Panc1 (cell line): ENCODE data around the gene DHCR7. TPM values are rescaled to one million over a fixed set of nuclear protein-coding genes. Genes with fewer than 3 reads are reported as not detected.

ENCODE experiments used
- ATAC-seq: fragments of 200-7000 bp; cut with Tn5 transposase; 2 replicates; pipeline ENCODE4 v1.9.1; 2020; ENCODE audit warnings: mild to moderate bottlenecking, moderate library complexity
- BruUV-seq: library from RNA; stranded (reverse); fragments of 400-500 nt; replicated peaks from 2 replicates; lab custom pipeline; 2021; lab: Mats Ljungman, UMichigan
- CTCF ChIA-PET: fragments of 300-600 bp; sonication (Branson Sonifier 250); formaldehyde crosslinking; loops from one replicate; lab custom pipeline; 2022; ENCODE audit warnings: antibody characterized with exemption; lab: Charles Lee
- POLR2A ChIA-PET: fragments of 300-600 bp; sonication (Branson Sonifier 250); formaldehyde crosslinking; loops from one replicate; lab custom pipeline; 2022; ENCODE audit warnings: antibody characterized with exemption; lab: Charles Lee
- DNase-seq: peaks from one replicate; pipeline ENCODE4 v3.0.0-alpha.2; 2010; ENCODE audit warnings: low read depth, low spot score
- H3K27ac ChIP-seq: 2 replicates; pipeline ENCODE4 v1.5.1; 2011; ENCODE audit warnings: mild to moderate bottlenecking, low read length, inconsistent platforms
- H3K27me3 ChIP-seq: fragments of 200-500 bp; sonication (Bioruptor generic); 2 replicates; pipeline ENCODE4 v1.6.0; 2014; ENCODE audit warnings: low read length, inconsistent platforms; ENCODE audit not compliant: control insufficient read depth, insufficient read depth
- H3K36me3 ChIP-seq: fragments of 200-500 bp; sonication (Bioruptor generic); 2 replicates; pipeline ENCODE4 v1.5.1; 2014; ENCODE audit warnings: inconsistent platforms, mild to moderate bottlenecking, low read length, moderate library complexity; ENCODE audit not compliant: control insufficient read depth, insufficient read depth
- H3K4me1 ChIP-seq: 2 replicates; pipeline ENCODE4 v1.5.1; 2011; ENCODE audit warnings: inconsistent platforms, mild to moderate bottlenecking, low read length, moderate library complexity; ENCODE audit not compliant: control insufficient read depth, insufficient read depth
- H3K4me3 ChIP-seq, 2 experiments: 2 replicates each; pipeline ENCODE4 v1.5.1; 2011 to 2012; ENCODE audit warnings: low read depth in 2 of 2, low read length in 2 of 2, mild to moderate bottlenecking in 2 of 2, inconsistent platforms in 1 of 2, moderate library complexity in 1 of 2
- H3K9me3 ChIP-seq: fragments of 200-500 bp; sonication (Bioruptor generic); 2 replicates; pipeline ENCODE4 v1.5.1; 2014; ENCODE audit warnings: low read depth, mild to moderate bottlenecking, inconsistent platforms, low read length, moderate library complexity; ENCODE audit not compliant: control insufficient read depth, insufficient read depth
- POLR2AphosphoS5 ChIP-seq: IDR thresholded peaks from 2 replicates; pipeline ENCODE4 v1.6.1; 2012; ENCODE audit warnings: mild to moderate bottlenecking, low read depth, low read length, moderate library complexity
- SIN3A ChIP-seq: IDR thresholded peaks from 2 replicates; pipeline ENCODE4 v1.6.1; 2012; ENCODE audit warnings: low read depth, mild to moderate bottlenecking, low read length, moderate library complexity, borderline replicate concordance; ENCODE audit not compliant: insufficient read depth
- TCF7L2 ChIP-seq: IDR thresholded peaks from 2 replicates; pipeline ENCODE4 v1.6.1; 2011; ENCODE audit warnings: mild to moderate bottlenecking, low read depth, low read length, inconsistent platforms
- in situ Hi-C: cut with HindIII; loops from 2 replicates; pipeline ENCODE4 v1.10.0; 2016; ENCODE audit warnings: low sequenced_read_pairs, low pct_unique_long_range_greater_than_20kb
- intact Hi-C: fragments of 100-400 bp; cut with micrococcal nuclease; formaldehyde crosslinking; loops from one replicate; pipeline ENCODE4 v1.10.0; 2022; ENCODE audit not compliant: unreplicated experiment
- total RNA-seq: library from RNA; stranded (reverse); gene quantifications from one replicate; pipeline ENCODE4 v1.2.1, GENCODE V29; 2021; ENCODE audit not compliant: unreplicated experiment
- TF ChIP-seq, protein P1 (sequence below), 2 experiments: IDR thresholded peaks; 2 replicates each; pipeline ENCODE4 v1.6.1; 2011 to 2012; ENCODE audit warnings: low read depth in 2 of 2, control low read depth in 1 of 2, low read length in 1 of 2, mild to moderate bottlenecking in 1 of 2, moderate library complexity in 1 of 2; ENCODE audit not compliant: insufficient read depth in 1 of 2
- TF ChIP-seq, protein P2 (sequence below): fragments of 450-650 bp; IDR thresholded peaks from 2 replicates; pipeline ENCODE4 v1.5.1; 2017; ENCODE audit warnings: mild to moderate bottlenecking

DHCR7 gene
- total RNA-seq, 1 experiment from 2014 or later: 356 TPM

DNA sequence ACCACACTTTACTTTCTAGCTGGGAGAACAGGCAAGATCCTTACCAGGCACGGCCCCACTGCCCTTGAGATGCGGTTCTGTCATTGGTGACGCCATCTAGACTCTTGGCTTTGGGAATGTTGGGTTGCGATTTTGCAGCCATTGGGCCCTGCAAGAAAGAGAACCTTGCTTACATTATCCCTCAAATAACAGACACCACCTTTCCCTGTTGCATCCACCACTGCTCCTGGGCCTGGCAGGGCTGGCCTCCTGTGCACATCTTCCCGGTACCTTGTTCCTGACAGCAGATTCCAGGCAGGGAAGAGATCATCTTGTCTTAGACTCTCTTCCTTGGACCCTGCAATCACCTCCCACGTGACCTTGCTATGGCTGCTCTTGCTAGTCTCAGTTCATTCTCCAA is 3.4 kb downstream of the DHCR7 start:
- H3K27me3 ChIP-seq: no peaks in the 10 kb centered on the region
- TF ChIP-seq SIN3A (no peak), POLR2AphosphoS5 (no peak), TCF7L2 (no peak)
- TF ChIP-seq, protein P1, sequence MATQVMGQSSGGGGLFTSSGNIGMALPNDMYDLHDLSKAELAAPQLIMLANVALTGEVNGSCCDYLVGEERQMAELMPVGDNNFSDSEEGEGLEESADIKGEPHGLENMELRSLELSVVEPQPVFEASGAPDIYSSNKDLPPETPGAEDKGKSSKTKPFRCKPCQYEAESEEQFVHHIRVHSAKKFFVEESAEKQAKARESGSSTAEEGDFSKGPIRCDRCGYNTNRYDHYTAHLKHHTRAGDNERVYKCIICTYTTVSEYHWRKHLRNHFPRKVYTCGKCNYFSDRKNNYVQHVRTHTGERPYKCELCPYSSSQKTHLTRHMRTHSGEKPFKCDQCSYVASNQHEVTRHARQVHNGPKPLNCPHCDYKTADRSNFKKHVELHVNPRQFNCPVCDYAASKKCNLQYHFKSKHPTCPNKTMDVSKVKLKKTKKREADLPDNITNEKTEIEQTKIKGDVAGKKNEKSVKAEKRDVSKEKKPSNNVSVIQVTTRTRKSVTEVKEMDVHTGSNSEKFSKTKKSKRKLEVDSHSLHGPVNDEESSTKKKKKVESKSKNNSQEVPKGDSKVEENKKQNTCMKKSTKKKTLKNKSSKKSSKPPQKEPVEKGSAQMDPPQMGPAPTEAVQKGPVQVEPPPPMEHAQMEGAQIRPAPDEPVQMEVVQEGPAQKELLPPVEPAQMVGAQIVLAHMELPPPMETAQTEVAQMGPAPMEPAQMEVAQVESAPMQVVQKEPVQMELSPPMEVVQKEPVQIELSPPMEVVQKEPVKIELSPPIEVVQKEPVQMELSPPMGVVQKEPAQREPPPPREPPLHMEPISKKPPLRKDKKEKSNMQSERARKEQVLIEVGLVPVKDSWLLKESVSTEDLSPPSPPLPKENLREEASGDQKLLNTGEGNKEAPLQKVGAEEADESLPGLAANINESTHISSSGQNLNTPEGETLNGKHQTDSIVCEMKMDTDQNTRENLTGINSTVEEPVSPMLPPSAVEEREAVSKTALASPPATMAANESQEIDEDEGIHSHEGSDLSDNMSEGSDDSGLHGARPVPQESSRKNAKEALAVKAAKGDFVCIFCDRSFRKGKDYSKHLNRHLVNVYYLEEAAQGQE (IDR thresholded peaks at IDR 0.05; ENCODE audit: insufficient read depth in 1 of 2, low read depth in 2 of 2, low read length in 1 of 2): no peak
- TF ChIP-seq, protein P2, sequence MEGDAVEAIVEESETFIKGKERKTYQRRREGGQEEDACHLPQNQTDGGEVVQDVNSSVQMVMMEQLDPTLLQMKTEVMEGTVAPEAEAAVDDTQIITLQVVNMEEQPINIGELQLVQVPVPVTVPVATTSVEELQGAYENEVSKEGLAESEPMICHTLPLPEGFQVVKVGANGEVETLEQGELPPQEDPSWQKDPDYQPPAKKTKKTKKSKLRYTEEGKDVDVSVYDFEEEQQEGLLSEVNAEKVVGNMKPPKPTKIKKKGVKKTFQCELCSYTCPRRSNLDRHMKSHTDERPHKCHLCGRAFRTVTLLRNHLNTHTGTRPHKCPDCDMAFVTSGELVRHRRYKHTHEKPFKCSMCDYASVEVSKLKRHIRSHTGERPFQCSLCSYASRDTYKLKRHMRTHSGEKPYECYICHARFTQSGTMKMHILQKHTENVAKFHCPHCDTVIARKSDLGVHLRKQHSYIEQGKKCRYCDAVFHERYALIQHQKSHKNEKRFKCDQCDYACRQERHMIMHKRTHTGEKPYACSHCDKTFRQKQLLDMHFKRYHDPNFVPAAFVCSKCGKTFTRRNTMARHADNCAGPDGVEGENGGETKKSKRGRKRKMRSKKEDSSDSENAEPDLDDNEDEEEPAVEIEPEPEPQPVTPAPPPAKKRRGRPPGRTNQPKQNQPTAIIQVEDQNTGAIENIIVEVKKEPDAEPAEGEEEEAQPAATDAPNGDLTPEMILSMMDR: no peak
- H3K4me1 ChIP-seq: peaks cover 7% of the 10 kb centered on the region
- H3K4me3 ChIP-seq: no peak overlapping the region
- POLR2A ChIA-PET: no interaction called here
- H3K36me3 ChIP-seq: peaks cover 2% of the 10 kb centered on the region
- DNase-seq (no peak), ATAC-seq (no peak)
- in situ Hi-C loops: no loop called here
- BruUV-seq: no TSS peak
- H3K9me3 ChIP-seq: peaks cover 7% of the 10 kb centered on the region; the same call in 1 of the 2 replicates
- CTCF ChIA-PET: no interaction called here
- no peak overlapping the region for H3K27ac ChIP-seq
- intact Hi-C loops: no loop called here

DNA sequence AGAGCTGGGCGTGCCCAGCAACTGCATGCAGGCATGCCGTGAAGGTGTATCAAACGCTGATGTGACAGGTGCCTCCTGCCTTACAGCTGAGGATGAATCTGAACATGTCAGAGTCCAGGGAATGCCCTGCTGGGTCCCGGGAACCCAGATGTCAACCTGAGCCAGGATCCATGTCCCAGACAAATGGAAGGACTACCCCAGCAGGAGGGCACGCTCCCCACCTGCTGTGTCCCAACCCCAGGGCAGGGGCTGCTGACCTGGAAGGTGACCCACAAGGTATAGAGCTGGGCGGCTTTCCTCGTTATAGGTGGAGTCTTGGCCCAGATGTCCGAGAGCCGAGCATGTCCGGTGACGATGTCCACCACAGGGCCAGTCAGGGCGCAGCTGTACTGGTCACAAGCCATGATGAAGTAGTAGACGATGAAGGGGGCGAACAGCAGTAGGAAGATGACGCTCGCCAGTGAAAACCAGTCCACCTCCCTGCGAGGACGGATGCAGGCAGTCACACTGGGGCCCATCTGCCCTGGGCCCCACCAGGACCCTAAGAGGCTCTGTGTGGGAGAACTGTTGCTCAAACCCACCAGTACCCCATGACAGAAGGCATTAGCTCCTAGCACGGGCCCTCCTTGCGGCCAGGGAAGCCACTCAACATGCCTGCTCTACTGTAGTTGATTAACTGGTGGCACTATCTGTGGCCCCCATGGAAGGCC is 4.3 kb downstream of the DHCR7 start:
- POLR2A ChIA-PET: interaction anchor here (0.5 kb wide), 1 partner anchor 50 kb away, joined by 3 read pairs; no protein-coding TSS in a partner anchor
- H3K36me3 ChIP-seq: peaks cover 2% of the 10 kb centered on the region
- H3K4me3 ChIP-seq: no peak overlapping the region
- H3K4me1 ChIP-seq: peaks cover 5% of the 10 kb centered on the region; the same call in 1 of the 2 replicates
- H3K27me3 ChIP-seq: no peaks in the 10 kb centered on the region
- intact Hi-C loops (no loop called here), in situ Hi-C loops (no loop called here)
- CTCF ChIA-PET: no interaction called here
- no peak overlapping the region for H3K27ac ChIP-seq
- no peak for ATAC-seq
- no TSS peak for BruUV-seq
- TF ChIP-seq SIN3A (no peak), TCF7L2 (no peak), POLR2AphosphoS5 (no peak)
- TF ChIP-seq, protein P2: no peak
- TF ChIP-seq, protein P1 (IDR thresholded peaks at IDR 0.05; ENCODE audit: insufficient read depth in 1 of 2, low read depth in 2 of 2, low read length in 1 of 2): no peak
- peaks cover 7% of the 10 kb centered on the region; the same call in 1 of the 2 replicates for H3K9me3 ChIP-seq
- no peak for DNase-seq
